ENCODE data around the gene MCTP1.

Gene MCTP1

GRCh38 chr5:94692581-94692980 lies 592.3 kb downstream of the MCTP1 start:
- peaks cover 15% of the 10 kb centered on the region; the same call in 1 of the 2 replicates for H3K36me3 ChIP-seq (ENCODE audit: insufficient read depth, low read length)

GRCh38 chr5:94691949-94692348 lies 592.9 kb downstream of the MCTP1 start:
- TF ChIP-seq CTCF (conservative IDR thresholded peaks at IDR 0.05; ENCODE audit: low read length) (no peak), EZH2phosphoT487 (IDR thresholded peaks at IDR 0.05; ENCODE audit: borderline replicate concordance) (no peak)
- H3K9me2 ChIP-seq (replicated peaks; ENCODE audit: low read depth, low read length): no peaks in the 10 kb centered on the region
- no peaks in the 10 kb centered on the region for H3F3A ChIP-seq (ENCODE audit: low read depth)
- H3K9ac ChIP-seq (ENCODE audit: low read depth, low read length, poor library complexity, severe bottlenecking): no peak overlapping the region
- H3K79me2 ChIP-seq (ENCODE audit: insufficient read depth, low read length): no peaks in the 10 kb centered on the region
- no peaks in the 10 kb centered on the region for H3K9me3 ChIP-seq (ENCODE audit: insufficient read depth, low read depth, low read length)
- H3K27me3 ChIP-seq (ENCODE audit: insufficient read depth, low read length, poor library complexity, severe bottlenecking): no peaks in the 10 kb centered on the region
- no peak overlapping the region for H3K4me2 ChIP-seq (ENCODE audit: low read depth, low read length, poor library complexity, severe bottlenecking)
- H2AFZ ChIP-seq (ENCODE audit: low read length): no peak overlapping the region
- H4K20me1 ChIP-seq (ENCODE audit: insufficient read depth, low read length, poor library complexity, severe bottlenecking): no peaks in the 10 kb centered on the region
- H3K4me1 ChIP-seq (ENCODE audit: insufficient read depth, low read length, poor library complexity, severe bottlenecking): no peaks in the 10 kb centered on the region
- H3K4me3 ChIP-seq (ENCODE audit: low read length, poor library complexity, severe bottlenecking): no peak overlapping the region
- H3K36me3 ChIP-seq (ENCODE audit: insufficient read depth, low read length): peaks cover 15% of the 10 kb centered on the region; the same call in 1 of the 2 replicates

More at GRCh38 chr5:94692581-94692980, 592.3 kb downstream of the MCTP1 start:
- Histone ChIP-seq H3K9me2 (replicated peaks; ENCODE audit: low read depth, low read length) (no peaks in the 10 kb centered on the region), H4K20me1 (ENCODE audit: insufficient read depth, low read length, poor library complexity, severe bottlenecking) (no peaks in the 10 kb centered on the region), H3K4me1 (ENCODE audit: insufficient read depth, low read length, poor library complexity, severe bottlenecking) (no peaks in the 10 kb centered on the region), H2AFZ (ENCODE audit: low read length) (no peak overlapping the region), H3K79me2 (ENCODE audit: insufficient read depth, low read length) (no peaks in the 10 kb centered on the region), H3F3A (ENCODE audit: low read depth) (no peaks in the 10 kb centered on the region), H3K9ac (ENCODE audit: low read depth, low read length, poor library complexity, severe bottlenecking) (no peak overlapping the region), H3K9me3 (ENCODE audit: insufficient read depth, low read depth, low read length) (no peaks in the 10 kb centered on the region), H3K27me3 (ENCODE audit: insufficient read depth, low read length, poor library complexity, severe bottlenecking) (no peaks in the 10 kb centered on the region), H3K4me2 (ENCODE audit: low read depth, low read length, poor library complexity, severe bottlenecking) (no peak overlapping the region), H3K4me3 (ENCODE audit: low read length, poor library complexity, severe bottlenecking) (no peak overlapping the region)
- TF ChIP-seq EZH2phosphoT487 (IDR thresholded peaks at IDR 0.05; ENCODE audit: borderline replicate concordance): no peak
- TF ChIP-seq CTCF (conservative IDR thresholded peaks at IDR 0.05; ENCODE audit: low read length): no peak

- TF ChIP-seq EZH2phosphoT487 (IDR thresholded peaks at IDR 0.05; ENCODE audit: borderline replicate concordance): no peak
- no peak for TF ChIP-seq CTCF (conservative IDR thresholded peaks at IDR 0.05; ENCODE audit: low read length)
- no peak overlapping the region for H2AFZ ChIP-seq (ENCODE audit: low read length)
- no peaks in the 10 kb centered on the region for H3K27me3 ChIP-seq (ENCODE audit: insufficient read depth, low read length, poor library complexity, severe bottlenecking)
- H3K4me3 ChIP-seq (ENCODE audit: low read length, poor library complexity, severe bottlenecking): no peak overlapping the region
- no peaks in the 10 kb centered on the region for H3K4me1 ChIP-seq (ENCODE audit: insufficient read depth, low read length, poor library complexity, severe bottlenecking)
- no peak overlapping the region for H3K4me2 ChIP-seq (ENCODE audit: low read depth, low read length, poor library complexity, severe bottlenecking)
- no peaks in the 10 kb centered on the region for H3K79me2 ChIP-seq (ENCODE audit: insufficient read depth, low read length)
- no peaks in the 10 kb centered on the region for H4K20me1 ChIP-seq (ENCODE audit: insufficient read depth, low read length, poor library complexity, severe bottlenecking)
- H3K9me2 ChIP-seq (replicated peaks; ENCODE audit: low read depth, low read length): no peaks in the 10 kb centered on the region
- H3K9me3 ChIP-seq (ENCODE audit: insufficient read depth, low read depth, low read length): no peaks in the 10 kb centered on the region
- no peak overlapping the region for H3K9ac ChIP-seq (ENCODE audit: low read depth, low read length, poor library complexity, severe bottlenecking)
- H3F3A ChIP-seq (ENCODE audit: low read depth): no peaks in the 10 kb centered on the region
- H3K36me3 ChIP-seq (ENCODE audit: insufficient read depth, low read length): peaks cover 15% of the 10 kb centered on the region; the same call in 1 of the 2 replicates
These were observed 593.6 kb downstream of the MCTP1 start for GRCh38 chr5:94691291-94691690.
